Loucy (cell line): ENCODE results near the gene ESYT2.

ENCODE experiments used
- H2AFZ ChIP-seq: fragments of 200-600 bp; sonication (generic); 2 replicates; pipeline ENCODE4 v1.6.0; 2016; ENCODE audit warnings: antibody characterized with exemption, mild to moderate bottlenecking, low read length, moderate library complexity
- H3F3A ChIP-seq: fragments of 200-600 bp; 2 replicates; pipeline ENCODE4 v1.6.0; 2016; ENCODE audit warnings: antibody characterized with exemption, low read depth, mild to moderate bottlenecking
- H3K27me3 ChIP-seq: fragments of 200-600 bp; sonication (generic); 2 replicates; pipeline ENCODE4 v1.6.1; 2014; ENCODE audit warnings: low read length, mild to moderate bottlenecking; ENCODE audit not compliant: insufficient read depth, poor library complexity, severe bottlenecking
- H3K36me3 ChIP-seq: fragments of 200-600 bp; sonication (generic); 2 replicates; pipeline ENCODE4 v1.6.1; 2016; ENCODE audit warnings: low read length; ENCODE audit not compliant: insufficient read depth
- H3K4me1 ChIP-seq: fragments of 200-600 bp; sonication (generic); 2 replicates; pipeline ENCODE4 v1.5.1; 2014; ENCODE audit warnings: low read length, mild to moderate bottlenecking; ENCODE audit not compliant: insufficient read depth, poor library complexity, severe bottlenecking
- H3K4me2 ChIP-seq: fragments of 200-600 bp; sonication (generic); 2 replicates; pipeline ENCODE4 v1.6.0; 2014; ENCODE audit warnings: antibody characterized with exemption, low read length, low read depth, mild to moderate bottlenecking; ENCODE audit not compliant: poor library complexity, severe bottlenecking
- H3K4me3 ChIP-seq: fragments of 200-600 bp; sonication (generic); 2 replicates; pipeline ENCODE4 v1.5.1; 2014; ENCODE audit warnings: low read length, mild to moderate bottlenecking, mixed read lengths; ENCODE audit not compliant: poor library complexity, severe bottlenecking
- H3K79me2 ChIP-seq: fragments of 200-600 bp; sonication (generic); 2 replicates; pipeline ENCODE4 v1.6.1; 2014; ENCODE audit warnings: low read length; ENCODE audit not compliant: insufficient read depth
- H3K9ac ChIP-seq: fragments of 200-600 bp; sonication (generic); 2 replicates; pipeline ENCODE4 v1.6.0; 2014; ENCODE audit warnings: mild to moderate bottlenecking, low read depth, low read length, moderate library complexity; ENCODE audit not compliant: poor library complexity, severe bottlenecking
- H3K9me2 ChIP-seq: fragments of 200-600 bp; sonication (generic); replicated peaks from 2 replicates; pipeline ENCODE4 v1.6.1; 2016; ENCODE audit warnings: low read depth, low read length, mixed read lengths
- H3K9me3 ChIP-seq: fragments of 200-600 bp; sonication (generic); 2 replicates; pipeline ENCODE4 v1.6.1; 2014; ENCODE audit warnings: mild to moderate bottlenecking, antibody characterized with exemption, low read length, low read depth; ENCODE audit not compliant: insufficient read depth
- H4K20me1 ChIP-seq: fragments of 200-600 bp; sonication (generic); 2 replicates; pipeline ENCODE4 v1.6.0; 2014; ENCODE audit warnings: antibody characterized with exemption, low read length, mild to moderate bottlenecking; ENCODE audit not compliant: insufficient read depth, poor library complexity, severe bottlenecking
- EZH2phosphoT487 ChIP-seq: fragments of 200-600 bp; IDR thresholded peaks from 2 replicates; pipeline ENCODE4 v1.6.1; 2018; ENCODE audit warnings: antibody characterized with exemption, mild to moderate bottlenecking, moderate library complexity, borderline replicate concordance
- TF ChIP-seq, protein P1 (sequence below): fragments of 200-600 bp; sonication (generic); conservative IDR thresholded peaks from 2 replicates; pipeline ENCODE4 v1.5.1; 2014; ENCODE audit warnings: mild to moderate bottlenecking, antibody characterized with exemption, low read length

Gene ESYT2

GRCh38 chr7:158731761-158732160, 97.5 kb downstream of the ESYT2 start:
- Histone ChIP-seq H3F3A (peaks cover 2% of the 10 kb centered on the region; the same call in 1 of the 2 replicates), H2AFZ (no peak overlapping the region), H4K20me1 (no peaks in the 10 kb centered on the region), H3K9ac (no peak overlapping the region), H3K9me3 (no peaks in the 10 kb centered on the region), H3K4me2 (no peak overlapping the region), H3K4me1 (no peaks in the 10 kb centered on the region), H3K9me2 (no peaks in the 10 kb centered on the region), H3K4me3 (no peak overlapping the region), H3K27me3 (no peaks in the 10 kb centered on the region), H3K79me2 (no peaks in the 10 kb centered on the region), H3K36me3 (peaks cover 38% of the 10 kb centered on the region; the same call in 1 of the 2 replicates)
- TF ChIP-seq, protein P1, sequence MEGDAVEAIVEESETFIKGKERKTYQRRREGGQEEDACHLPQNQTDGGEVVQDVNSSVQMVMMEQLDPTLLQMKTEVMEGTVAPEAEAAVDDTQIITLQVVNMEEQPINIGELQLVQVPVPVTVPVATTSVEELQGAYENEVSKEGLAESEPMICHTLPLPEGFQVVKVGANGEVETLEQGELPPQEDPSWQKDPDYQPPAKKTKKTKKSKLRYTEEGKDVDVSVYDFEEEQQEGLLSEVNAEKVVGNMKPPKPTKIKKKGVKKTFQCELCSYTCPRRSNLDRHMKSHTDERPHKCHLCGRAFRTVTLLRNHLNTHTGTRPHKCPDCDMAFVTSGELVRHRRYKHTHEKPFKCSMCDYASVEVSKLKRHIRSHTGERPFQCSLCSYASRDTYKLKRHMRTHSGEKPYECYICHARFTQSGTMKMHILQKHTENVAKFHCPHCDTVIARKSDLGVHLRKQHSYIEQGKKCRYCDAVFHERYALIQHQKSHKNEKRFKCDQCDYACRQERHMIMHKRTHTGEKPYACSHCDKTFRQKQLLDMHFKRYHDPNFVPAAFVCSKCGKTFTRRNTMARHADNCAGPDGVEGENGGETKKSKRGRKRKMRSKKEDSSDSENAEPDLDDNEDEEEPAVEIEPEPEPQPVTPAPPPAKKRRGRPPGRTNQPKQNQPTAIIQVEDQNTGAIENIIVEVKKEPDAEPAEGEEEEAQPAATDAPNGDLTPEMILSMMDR: no peak
- no peak for TF ChIP-seq EZH2phosphoT487

DNA sequence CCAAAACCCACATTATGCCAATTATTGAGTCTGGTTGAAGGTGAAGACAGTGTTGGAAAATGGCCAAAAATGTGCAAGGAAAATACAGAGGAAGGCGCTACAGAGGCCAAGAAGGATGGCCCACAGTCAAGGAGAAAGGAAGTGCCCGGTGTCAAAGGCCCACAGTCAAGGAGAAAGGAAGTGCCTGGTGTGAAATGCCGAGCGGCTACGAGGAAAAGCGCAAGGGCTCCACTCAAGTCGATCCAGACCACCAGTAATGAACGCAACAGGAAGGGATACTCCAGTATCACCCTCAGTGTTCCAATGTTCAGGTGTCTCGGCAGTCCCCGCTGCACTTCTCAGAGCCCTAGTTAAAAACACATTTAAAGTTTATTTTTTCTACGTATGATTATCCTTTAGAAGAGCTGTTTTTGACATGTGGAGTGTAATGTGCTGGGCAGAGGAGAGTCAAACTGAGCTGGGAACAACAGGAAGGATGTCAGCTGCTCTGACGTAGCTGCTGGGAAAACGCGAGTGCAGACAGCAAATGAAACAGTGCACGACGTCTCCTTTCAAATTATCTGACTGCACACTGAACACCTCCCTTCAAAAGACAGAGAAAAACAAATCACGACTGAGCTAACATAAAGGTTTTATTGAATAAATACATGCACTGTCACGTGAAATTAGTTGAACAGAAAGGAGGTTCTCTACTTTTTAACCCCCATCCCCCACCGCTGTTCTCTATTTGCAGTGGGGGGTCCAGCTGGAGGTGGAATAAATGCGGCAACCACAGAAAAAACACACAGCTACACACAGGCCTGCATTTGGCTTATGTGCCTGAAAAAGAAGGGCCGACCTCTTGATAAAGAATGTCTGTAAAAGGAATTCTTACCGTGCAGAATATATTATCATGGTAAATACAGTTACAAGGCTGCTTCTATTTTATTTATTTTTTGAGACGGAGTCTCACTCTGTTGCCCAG, 98.6 kb downstream of the ESYT2 start:
- TF ChIP-seq, protein P1: no peak
- TF ChIP-seq EZH2phosphoT487: no peak
- peaks cover 31% of the 10 kb centered on the region; the same call in 1 of the 2 replicates for H3K36me3 ChIP-seq
- H3K4me2 ChIP-seq: no peak overlapping the region
- no peaks in the 10 kb centered on the region for H3K4me1 ChIP-seq
- H3K4me3 ChIP-seq: no peak overlapping the region
- no peaks in the 10 kb centered on the region for H3K9me3 ChIP-seq
- no peaks in the 10 kb centered on the region for H3K9me2 ChIP-seq
- H4K20me1 ChIP-seq: no peaks in the 10 kb centered on the region
- no peak overlapping the region for H3K9ac ChIP-seq
- no peaks in the 10 kb centered on the region for H3K27me3 ChIP-seq
- H2AFZ ChIP-seq: no peak overlapping the region
- peaks cover 2% of the 10 kb centered on the region; the same call in 1 of the 2 replicates for H3F3A ChIP-seq
- H3K79me2 ChIP-seq: no peaks in the 10 kb centered on the region

- no peaks in the 10 kb centered on the region for H4K20me1 ChIP-seq
- no peaks in the 10 kb centered on the region for H3K9me2 ChIP-seq
- H3K27me3 ChIP-seq: no peaks in the 10 kb centered on the region
- peaks cover 22% of the 10 kb centered on the region; the same call in 1 of the 2 replicates for H3K36me3 ChIP-seq
- no peak overlapping the region for H3K4me3 ChIP-seq
- no peak overlapping the region for H3K4me2 ChIP-seq
- no peaks in the 10 kb centered on the region for H3K79me2 ChIP-seq
- TF ChIP-seq, protein P1: no peak
- no peak for TF ChIP-seq EZH2phosphoT487
- H3K4me1 ChIP-seq: no peaks in the 10 kb centered on the region
- no peaks in the 10 kb centered on the region for H3K9me3 ChIP-seq
- H2AFZ ChIP-seq: no peak overlapping the region
- H3K9ac ChIP-seq: no peak overlapping the region
- H3F3A ChIP-seq: peaks cover 2% of the 10 kb centered on the region; the same call in 1 of the 2 replicates
Measured at GRCh38 chr7:158729646-158730382, 99.5 kb downstream of the ESYT2 start.
